ENCODE data around the gene TRIM33. TPM values are rescaled to one million over a fixed set of nuclear protein-coding genes. Genes with fewer than 3 reads are reported as not detected.

The TRIM33 gene
- total RNA-seq, 1 experiment from 2014 or later = 41.2 TPM

DNA sequence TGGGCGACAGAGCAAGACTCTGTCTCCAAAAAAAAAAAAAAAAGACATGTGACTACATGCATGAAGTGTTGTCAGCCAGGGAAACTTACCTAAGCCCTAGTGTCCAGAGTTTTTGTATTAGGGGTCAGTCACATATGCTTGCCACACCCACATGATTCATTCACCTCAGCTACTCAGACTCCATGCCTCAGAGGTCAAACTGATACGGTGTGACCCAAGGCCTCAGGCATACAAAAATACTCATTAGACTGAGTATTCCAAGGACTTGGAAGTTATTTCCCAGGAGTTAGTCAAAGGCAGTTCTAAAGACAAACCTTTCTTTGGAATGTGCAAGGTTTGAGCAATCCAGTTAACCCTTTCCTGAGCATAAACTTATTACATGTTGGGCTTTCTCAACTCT is 6.3 kb upstream of the TRIM33 start (continued):
- TF ChIP-seq, protein P1, sequence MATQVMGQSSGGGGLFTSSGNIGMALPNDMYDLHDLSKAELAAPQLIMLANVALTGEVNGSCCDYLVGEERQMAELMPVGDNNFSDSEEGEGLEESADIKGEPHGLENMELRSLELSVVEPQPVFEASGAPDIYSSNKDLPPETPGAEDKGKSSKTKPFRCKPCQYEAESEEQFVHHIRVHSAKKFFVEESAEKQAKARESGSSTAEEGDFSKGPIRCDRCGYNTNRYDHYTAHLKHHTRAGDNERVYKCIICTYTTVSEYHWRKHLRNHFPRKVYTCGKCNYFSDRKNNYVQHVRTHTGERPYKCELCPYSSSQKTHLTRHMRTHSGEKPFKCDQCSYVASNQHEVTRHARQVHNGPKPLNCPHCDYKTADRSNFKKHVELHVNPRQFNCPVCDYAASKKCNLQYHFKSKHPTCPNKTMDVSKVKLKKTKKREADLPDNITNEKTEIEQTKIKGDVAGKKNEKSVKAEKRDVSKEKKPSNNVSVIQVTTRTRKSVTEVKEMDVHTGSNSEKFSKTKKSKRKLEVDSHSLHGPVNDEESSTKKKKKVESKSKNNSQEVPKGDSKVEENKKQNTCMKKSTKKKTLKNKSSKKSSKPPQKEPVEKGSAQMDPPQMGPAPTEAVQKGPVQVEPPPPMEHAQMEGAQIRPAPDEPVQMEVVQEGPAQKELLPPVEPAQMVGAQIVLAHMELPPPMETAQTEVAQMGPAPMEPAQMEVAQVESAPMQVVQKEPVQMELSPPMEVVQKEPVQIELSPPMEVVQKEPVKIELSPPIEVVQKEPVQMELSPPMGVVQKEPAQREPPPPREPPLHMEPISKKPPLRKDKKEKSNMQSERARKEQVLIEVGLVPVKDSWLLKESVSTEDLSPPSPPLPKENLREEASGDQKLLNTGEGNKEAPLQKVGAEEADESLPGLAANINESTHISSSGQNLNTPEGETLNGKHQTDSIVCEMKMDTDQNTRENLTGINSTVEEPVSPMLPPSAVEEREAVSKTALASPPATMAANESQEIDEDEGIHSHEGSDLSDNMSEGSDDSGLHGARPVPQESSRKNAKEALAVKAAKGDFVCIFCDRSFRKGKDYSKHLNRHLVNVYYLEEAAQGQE (IDR thresholded peaks at IDR 0.05; ENCODE audit: low read depth) = no peak

DNA sequence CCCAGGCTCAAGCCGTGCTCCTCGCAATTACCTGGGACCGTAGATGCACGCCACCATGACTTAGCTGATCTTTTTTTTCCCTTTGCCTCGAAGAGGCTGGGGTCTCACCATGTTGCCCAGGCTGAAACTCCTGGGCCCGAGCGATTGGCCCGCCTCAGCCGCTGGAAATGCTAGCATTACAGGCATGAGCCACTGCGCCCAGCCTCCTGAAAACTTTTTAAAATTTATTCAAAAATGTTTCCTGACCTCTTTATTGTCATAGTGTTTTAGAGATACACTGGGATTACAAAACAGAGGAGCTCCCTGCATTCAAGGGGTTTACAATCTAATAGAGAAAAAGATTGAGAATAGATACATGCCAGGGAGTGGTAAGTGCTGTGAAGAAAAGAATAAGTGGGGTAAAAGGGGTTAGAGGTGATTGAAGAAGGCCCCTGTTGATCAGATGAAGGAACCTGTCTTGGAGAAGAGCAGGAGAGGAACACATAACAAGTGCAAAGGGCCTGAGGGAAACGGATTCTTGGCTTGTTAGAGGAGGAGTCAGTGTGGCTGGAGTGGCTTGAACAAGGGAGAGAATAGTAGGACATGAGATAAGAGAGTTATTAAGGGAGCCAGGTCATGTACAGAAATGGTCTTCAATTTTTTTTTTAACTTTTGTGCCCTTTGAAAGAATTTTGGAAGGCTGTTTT is 1.7 kb upstream of the TRIM33 start:
- intact Hi-C loops (cut with micrococcal nuclease) = loop anchor here (5.0 kb wide), 1 partner anchor 40 kb away; no protein-coding TSS in a partner anchor
- Histone ChIP-seq H3K27me3 (ENCODE audit: insufficient read depth, low read length) (no peaks in the 10 kb centered on the region), H3K9me2 (ENCODE audit: insufficient read depth) (no peaks in the 10 kb centered on the region), H3K9ac (ENCODE audit: low read length) (peak overlapping the region; percentile 90; the same call in 1 of the 2 replicates), H3K4me2 (ENCODE audit: low read length) (peak overlapping the region; percentile 92), H3K79me2 (ENCODE audit: insufficient read depth, low read length) (peaks cover 30% of the 10 kb centered on the region), H2AFZ (ENCODE audit: low read depth, low read length, poor library complexity, severe bottlenecking) (no peak overlapping the region), H3K27ac (ENCODE audit: low read depth, low read length) (no peak overlapping the region), H3K4me3 (replicated peaks in 1 of 2; ENCODE audit: low read depth in 1 of 2, low read length in 2 of 2) (peak overlapping the region; percentile 91), H3K9me3 (ENCODE audit: control insufficient read depth in 1 of 2, insufficient read depth in 1 of 2, low read depth in 1 of 2, low read length in 2 of 2) (no peaks in the 10 kb centered on the region), H3K36me3 (ENCODE audit: control insufficient read depth in 1 of 2, insufficient read depth in 2 of 2, low read length in 2 of 2) (no peaks in the 10 kb centered on the region), H3K4me1 (ENCODE audit: control insufficient read depth in 1 of 2, insufficient read depth in 2 of 2, low read length in 2 of 2) (peaks cover 9 to 37% of the 10 kb centered on the region in 2 experiments; a peak in 3 of 4 replicates), H4K20me1 (ENCODE audit: insufficient read depth) (no peaks in the 10 kb centered on the region)
- POLR2A ChIA-PET = interaction anchor here (1.2 to 1.9 kb wide), 2 partner anchors 12 to 44 kb away, joined by 3 to 5 read pairs; no protein-coding TSS in a partner anchor
- no TSS peak for BruUV-seq (replicated peaks)
- RAD21 ChIA-PET (ENCODE audit: low non-redundant PET in 1 of 2, low total read pairs in 2 of 2, uncharacterized antibody in 2 of 2, unreplicated experiment in 2 of 2) = no interaction called here
- CTCF ChIA-PET = no interaction called here
- ATAC-seq (no peak), DNase-seq (ENCODE audit: low read depth, low spot score) (no peak)
- no peak for TF ChIP-seq SIN3A (IDR thresholded peaks at IDR 0.05; ENCODE audit: low read depth)
- no peak for TF ChIP-seq EZH2 (IDR thresholded peaks at IDR 0.05)
- TF ChIP-seq, protein P1 (IDR thresholded peaks at IDR 0.05; ENCODE audit: low read depth) = no peak
- TF ChIP-seq SP1 (IDR thresholded peaks at IDR 0.05; ENCODE audit: low read depth) = no peak
- TF ChIP-seq CBX3 (IDR thresholded peaks at IDR 0.05; ENCODE audit: low read depth) = no peak
- TF ChIP-seq ELF1 (IDR thresholded peaks at IDR 0.05; ENCODE audit: borderline replicate concordance, low read depth) = no peak
- TF ChIP-seq YY1 (IDR thresholded peaks at IDR 0.05; ENCODE audit: extremely low read depth, insufficient replicate concordance, low read depth, low read length) = no peak
- TF ChIP-seq POLR2A (IDR thresholded peaks at IDR 0.05; ENCODE audit: borderline replicate concordance, extremely low read depth, insufficient read depth, insufficient read length) = no peak
- no peak for TF ChIP-seq EZH2phosphoT487 (IDR thresholded peaks at IDR 0.05; ENCODE audit: borderline replicate concordance)
- TF ChIP-seq, protein P2, sequence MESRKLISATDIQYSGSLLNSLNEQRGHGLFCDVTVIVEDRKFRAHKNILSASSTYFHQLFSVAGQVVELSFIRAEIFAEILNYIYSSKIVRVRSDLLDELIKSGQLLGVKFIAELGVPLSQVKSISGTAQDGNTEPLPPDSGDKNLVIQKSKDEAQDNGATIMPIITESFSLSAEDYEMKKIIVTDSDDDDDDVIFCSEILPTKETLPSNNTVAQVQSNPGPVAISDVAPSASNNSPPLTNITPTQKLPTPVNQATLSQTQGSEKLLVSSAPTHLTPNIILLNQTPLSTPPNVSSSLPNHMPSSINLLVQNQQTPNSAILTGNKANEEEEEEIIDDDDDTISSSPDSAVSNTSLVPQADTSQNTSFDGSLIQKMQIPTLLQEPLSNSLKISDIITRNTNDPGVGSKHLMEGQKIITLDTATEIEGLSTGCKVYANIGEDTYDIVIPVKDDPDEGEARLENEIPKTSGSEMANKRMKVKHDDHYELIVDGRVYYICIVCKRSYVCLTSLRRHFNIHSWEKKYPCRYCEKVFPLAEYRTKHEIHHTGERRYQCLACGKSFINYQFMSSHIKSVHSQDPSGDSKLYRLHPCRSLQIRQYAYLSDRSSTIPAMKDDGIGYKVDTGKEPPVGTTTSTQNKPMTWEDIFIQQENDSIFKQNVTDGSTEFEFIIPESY (IDR thresholded peaks at IDR 0.05; ENCODE audit: extremely low read depth, insufficient replicate concordance, low read length) = no peak
- no peak for TF ChIP-seq TCF7L2 (IDR thresholded peaks at IDR 0.05; ENCODE audit: borderline replicate concordance, extremely low read depth, insufficient read depth, insufficient read length)
- no peak for TF ChIP-seq ZNF274 (IDR thresholded peaks at IDR 0.05; ENCODE audit: low read depth, low read length)
- TF ChIP-seq EGR1 (IDR thresholded peaks at IDR 0.05; ENCODE audit: low read depth) = no peak
- TF ChIP-seq JUND (IDR thresholded peaks at IDR 0.05) = no peak
- TF ChIP-seq, protein P3, sequence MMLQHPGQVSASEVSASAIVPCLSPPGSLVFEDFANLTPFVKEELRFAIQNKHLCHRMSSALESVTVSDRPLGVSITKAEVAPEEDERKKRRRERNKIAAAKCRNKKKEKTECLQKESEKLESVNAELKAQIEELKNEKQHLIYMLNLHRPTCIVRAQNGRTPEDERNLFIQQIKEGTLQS (IDR thresholded peaks at IDR 0.05) = no peak
